HEK293T (cell line): ENCODE results near the gene SIGLEC1.

ENCODE experiments used
- CTCF ChIA-PET: fragments of 350-600 bp; formaldehyde crosslinking; extraction: SDS; loops from one replicate; lab custom pipeline; 2021; ENCODE audit warnings: antibody characterized with exemption, inconsistent platforms; lab: Yijun Ruan, JAX
- POLR2A ChIA-PET: fragments of 350-600 bp; formaldehyde crosslinking; extraction: SDS; loops from one replicate; lab custom pipeline; 2020; ENCODE audit warnings: antibody characterized with exemption, inconsistent platforms; lab: Yijun Ruan, JAX
- DNase-seq: peaks from one replicate; pipeline ENCODE4 v3.0.0; 2012; ENCODE audit warnings: mixed read lengths; ENCODE audit errors: extremely low spot score
- ARNT ChIP-seq: fragments of 450-650 bp; IDR thresholded peaks from 2 replicates; pipeline ENCODE4 v1.6.1; 2017; ENCODE audit warnings: mild to moderate bottlenecking
- BHLHE40 ChIP-seq: fragments of 450-650 bp; IDR thresholded peaks from 2 replicates; pipeline ENCODE4 v1.6.1; 2016; ENCODE audit warnings: mild to moderate bottlenecking, moderate library complexity, borderline replicate concordance
- CTBP1 ChIP-seq: fragments of 450-650 bp; IDR thresholded peaks from 2 replicates; pipeline ENCODE4 v1.6.1; 2016; ENCODE audit warnings: borderline replicate concordance
- ELF4 ChIP-seq: fragments of 450-650 bp; IDR thresholded peaks from 2 replicates; pipeline ENCODE4 v1.6.1; 2017; ENCODE audit warnings: antibody characterized with exemption
- FOXA1 ChIP-seq: fragments of 450-650 bp; IDR thresholded peaks from 2 replicates; pipeline ENCODE4 v1.6.1; 2016; ENCODE audit warnings: mild to moderate bottlenecking
- FOXK2 ChIP-seq: fragments of 450-650 bp; IDR thresholded peaks from 2 replicates; pipeline ENCODE4 v1.6.1; 2016; ENCODE audit warnings: mild to moderate bottlenecking
- FOXM1 ChIP-seq: fragments of 450-650 bp; IDR thresholded peaks from 2 replicates; pipeline ENCODE4 v1.6.1; 2017; ENCODE audit warnings: mild to moderate bottlenecking, borderline replicate concordance
- HDGF ChIP-seq: fragments of 450-650 bp; IDR thresholded peaks from 2 replicates; pipeline ENCODE4 v1.6.1; 2017; ENCODE audit warnings: antibody characterized with exemption, borderline replicate concordance
- L3MBTL2 ChIP-seq: fragments of 450-650 bp; conservative IDR thresholded peaks from 2 replicates; pipeline ENCODE4 v1.6.1; 2016; ENCODE audit warnings: mild to moderate bottlenecking
- LEF1 ChIP-seq: fragments of 450-650 bp; IDR thresholded peaks from 2 replicates; pipeline ENCODE4 v1.6.1; 2017; ENCODE audit warnings: mild to moderate bottlenecking, borderline replicate concordance
- NFRKB ChIP-seq: fragments of 450-650 bp; IDR thresholded peaks from 2 replicates; pipeline ENCODE4 v1.6.1; 2016; ENCODE audit warnings: mild to moderate bottlenecking, moderate library complexity
- SP1 ChIP-seq: fragments of 450-650 bp; IDR thresholded peaks from 2 replicates; pipeline ENCODE4 v1.6.1; 2017
- SUZ12 ChIP-seq: fragments of 450-650 bp; IDR thresholded peaks from 2 replicates; pipeline ENCODE4 v1.6.1; 2016; ENCODE audit warnings: mild to moderate bottlenecking
- TARDBP ChIP-seq: fragments of 450-650 bp; IDR thresholded peaks from 2 replicates; pipeline ENCODE4 v1.6.1; 2016
- ZNF384 ChIP-seq: fragments of 450-650 bp; IDR thresholded peaks from 2 replicates; pipeline ENCODE4 v1.6.1; 2016
- TF ChIP-seq, protein P1 (sequence below): fragments of 450-650 bp; IDR thresholded peaks from 2 replicates; pipeline ENCODE4 v1.6.1; 2016

SIGLEC1 gene

GRCh38 chr20:3697588-3698305, 14.7 kb downstream of the SIGLEC1 start:
- DNase-seq = no peak
- POLR2A ChIA-PET = no interaction called here
- CTCF ChIA-PET = interaction anchor here (1.9 kb wide), 1 partner anchor 13 kb away, joined by 7 read pairs; no protein-coding TSS in a partner anchor
- no peak for TF ChIP-seq SUZ12
- TF ChIP-seq, protein P1, sequence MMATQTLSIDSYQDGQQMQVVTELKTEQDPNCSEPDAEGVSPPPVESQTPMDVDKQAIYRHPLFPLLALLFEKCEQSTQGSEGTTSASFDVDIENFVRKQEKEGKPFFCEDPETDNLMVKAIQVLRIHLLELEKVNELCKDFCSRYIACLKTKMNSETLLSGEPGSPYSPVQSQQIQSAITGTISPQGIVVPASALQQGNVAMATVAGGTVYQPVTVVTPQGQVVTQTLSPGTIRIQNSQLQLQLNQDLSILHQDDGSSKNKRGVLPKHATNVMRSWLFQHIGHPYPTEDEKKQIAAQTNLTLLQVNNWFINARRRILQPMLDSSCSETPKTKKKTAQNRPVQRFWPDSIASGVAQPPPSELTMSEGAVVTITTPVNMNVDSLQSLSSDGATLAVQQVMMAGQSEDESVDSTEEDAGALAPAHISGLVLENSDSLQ = no peak
- no peak for TF ChIP-seq ELF4
- TF ChIP-seq NFRKB = no peak
- no peak for TF ChIP-seq FOXK2
- TF ChIP-seq L3MBTL2 = no peak
- TF ChIP-seq ZNF384 = no peak
- TF ChIP-seq HDGF = no peak
- no peak for TF ChIP-seq BHLHE40
- no peak for TF ChIP-seq CTBP1
- no peak for TF ChIP-seq FOXM1
- no peak for TF ChIP-seq TARDBP
- no peak for TF ChIP-seq LEF1
- no peak for TF ChIP-seq SP1
- no peak for TF ChIP-seq ARNT
- no peak for TF ChIP-seq FOXA1

DNA sequence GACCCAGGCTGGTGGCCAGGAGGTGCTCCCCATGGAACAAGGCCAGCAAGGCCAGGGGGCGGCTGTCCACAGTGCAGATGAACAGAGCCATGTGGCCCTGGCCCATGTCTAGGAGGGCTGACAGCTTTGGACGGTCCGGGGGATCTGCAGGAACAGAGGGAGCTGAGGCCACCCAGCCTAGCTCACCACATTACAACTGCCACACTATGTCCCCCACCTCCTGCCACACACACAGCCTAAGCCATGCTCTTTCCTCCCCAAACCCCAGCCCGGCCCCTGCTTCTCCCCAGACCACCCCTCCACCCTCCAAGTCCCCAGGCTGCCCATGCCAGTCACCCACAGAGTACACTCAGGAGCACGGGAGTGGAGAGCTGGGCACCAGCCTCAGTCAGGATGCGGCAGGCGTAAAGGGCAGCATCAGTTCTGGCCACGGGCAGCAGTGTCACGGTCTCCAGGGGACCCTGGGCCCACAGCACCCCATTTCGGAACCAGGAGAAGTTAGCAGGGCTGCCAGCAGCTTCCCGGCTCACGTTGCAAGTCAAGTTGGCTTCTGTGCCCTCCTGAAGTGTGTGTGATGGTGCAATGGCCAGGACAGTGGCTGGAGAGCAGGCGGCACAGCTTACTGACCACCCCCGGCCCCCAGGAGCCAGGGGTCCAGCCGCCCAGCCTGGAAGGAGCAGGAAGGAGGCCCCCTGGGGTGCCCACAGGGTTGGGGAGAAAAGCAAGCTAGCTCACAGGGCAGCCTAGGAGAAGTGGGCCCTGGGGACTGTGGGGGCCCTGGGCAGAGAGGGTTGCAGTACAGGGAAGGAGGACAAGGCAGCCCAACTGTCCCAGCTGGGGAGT, 15.4 kb downstream of the SIGLEC1 start:
- CTCF ChIA-PET = interaction anchor here (1.9 kb wide), 1 partner anchor 14 kb away, joined by 7 read pairs; no protein-coding TSS in a partner anchor
- POLR2A ChIA-PET = no interaction called here
- TF ChIP-seq NFRKB (no peak), ELF4 (no peak), SUZ12 (no peak), ZNF384 (no peak), ARNT (no peak), CTBP1 (no peak), FOXK2 (no peak), BHLHE40 (no peak), TARDBP (no peak), FOXM1 (no peak), LEF1 (no peak), SP1 (no peak), L3MBTL2 (no peak)
- TF ChIP-seq, protein P1 = no peak
- DNase-seq = no peak

GRCh38 chr20:3696200-3696599, 16.2 kb downstream of the SIGLEC1 start:
- ChIA-PET POLR2A (no interaction called here), CTCF (interaction anchor here (1.9 kb wide), 1 partner anchor 14 kb away, joined by 7 read pairs; no protein-coding TSS in a partner anchor)
- no peak for TF ChIP-seq FOXM1
- no peak for TF ChIP-seq SP1
- no peak for TF ChIP-seq CTBP1
- no peak for TF ChIP-seq L3MBTL2
- no peak for TF ChIP-seq ZNF384
- TF ChIP-seq ELF4 = no peak
- no peak for TF ChIP-seq NFRKB
- no peak for TF ChIP-seq BHLHE40
- TF ChIP-seq LEF1 = no peak
- no peak for TF ChIP-seq SUZ12
- TF ChIP-seq FOXA1 = no peak
- no peak for TF ChIP-seq HDGF
- no peak for TF ChIP-seq ARNT
- TF ChIP-seq FOXK2 = no peak
- no peak for TF ChIP-seq TARDBP
- TF ChIP-seq, protein P1 = no peak
- DNase-seq = no peak

DNA sequence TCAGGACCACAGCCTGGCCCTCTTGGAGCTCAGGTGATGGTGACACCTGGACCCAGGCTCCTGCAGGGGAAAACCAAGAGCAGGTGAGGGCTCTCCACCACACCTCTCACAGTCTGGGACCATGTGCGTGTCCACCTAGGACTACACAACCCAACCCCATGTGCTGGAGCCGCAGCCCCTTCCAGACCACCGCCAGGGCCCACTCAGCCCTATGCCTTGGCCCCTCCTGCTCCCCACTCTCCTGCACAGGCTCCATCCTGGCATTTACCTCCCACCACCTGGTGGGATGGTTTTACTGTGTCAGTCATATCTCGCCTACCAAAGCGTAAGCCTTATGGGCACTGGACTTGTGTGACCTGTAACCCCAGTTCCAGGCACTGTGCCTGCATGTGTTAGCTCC, 17.5 kb downstream of the SIGLEC1 start:
- POLR2A ChIA-PET = no interaction called here
- CTCF ChIA-PET = interaction anchor here (0.7 to 1.2 kb wide), 2 partner anchors 13 to 16 kb away, joined by 3 read pairs; no protein-coding TSS in a partner anchor
- DNase-seq = no peak
- no peak for TF ChIP-seq FOXA1
- TF ChIP-seq NFRKB = no peak
- TF ChIP-seq FOXM1 = no peak
- TF ChIP-seq L3MBTL2 = no peak
- no peak for TF ChIP-seq ZNF384
- no peak for TF ChIP-seq FOXK2
- TF ChIP-seq CTBP1 = no peak
- no peak for TF ChIP-seq SP1
- TF ChIP-seq ELF4 = no peak
- no peak for TF ChIP-seq HDGF
- TF ChIP-seq, protein P1 = no peak
- TF ChIP-seq BHLHE40 = no peak
- no peak for TF ChIP-seq SUZ12
- no peak for TF ChIP-seq LEF1
- no peak for TF ChIP-seq TARDBP
